Type B pancreatic cell (in vitro differentiated cells): ENCODE data around the gene ACSM3. TPM values are rescaled to one million over a fixed set of nuclear protein-coding genes. Genes with fewer than 3 reads are reported as not detected.

Source experiments
- DNase-seq: peaks from one replicate; pipeline ENCODE4 v3.0.0; 2021; ENCODE audit warnings: mixed read lengths; ENCODE audit not compliant: unreplicated experiment; ENCODE audit errors: extremely low spot score
- H3K27ac Mint-ChIP-seq: 2 replicates; pipeline ENCODE4 v1.8.0; 2021; ENCODE audit warnings: mild to moderate bottlenecking, mixed read lengths
- H3K27me3 Mint-ChIP-seq: 2 replicates; pipeline ENCODE4 v1.8.0; 2021; ENCODE audit warnings: mixed read lengths
- H3K36me3 Mint-ChIP-seq: 2 replicates; pipeline ENCODE4 v1.8.0; 2021; ENCODE audit warnings: mixed read lengths
- H3K4me1 Mint-ChIP-seq: one replicate; pipeline ENCODE4 v1.8.0; 2021; ENCODE audit warnings: mixed read lengths; ENCODE audit not compliant: unreplicated experiment
- H3K4me3 Mint-ChIP-seq: 2 replicates; pipeline ENCODE4 v1.8.0; 2021; ENCODE audit warnings: mild to moderate bottlenecking, mixed read lengths
- H3K9me3 Mint-ChIP-seq: 2 replicates; pipeline ENCODE4 v1.8.0; 2021; ENCODE audit warnings: mixed read lengths
- CTCF ChIP-seq: fragments of 200-600 bp; sonication (generic); conservative IDR thresholded peaks from 2 replicates; pipeline ENCODE4 v1.5.0; 2021; ENCODE audit warnings: antibody characterized with exemption, mild to moderate bottlenecking
- total RNA-seq: library from RNA; stranded (reverse); gene quantifications from 2 replicates; pipeline ENCODE4 v1.2.1, GENCODE V29; 2021; ENCODE audit warnings: low replicate concordance

ACSM3 gene
- total RNA-seq, 1 donor from 2014 or later: 22.6 TPM

- Mint-ChIP-seq H3K9me3 (peaks cover 7% of the 10 kb centered on the region), H3K4me1 (no peaks in the 10 kb centered on the region), H3K36me3 (peaks cover 25% of the 10 kb centered on the region)
Measured at GRCh38 chr16:20833086-20833485, 69.3 kb downstream of the ACSM3 start.

GRCh38 chr16:20838240-20838639 is 74.4 kb downstream of the ACSM3 start:
- no peaks in the 10 kb centered on the region for H3K4me1 Mint-ChIP-seq
- H3K27ac Mint-ChIP-seq: no peak overlapping the region
- H3K9me3 Mint-ChIP-seq: peaks cover 7% of the 10 kb centered on the region
- H3K27me3 Mint-ChIP-seq: no peaks in the 10 kb centered on the region
- H3K4me3 Mint-ChIP-seq: no peak overlapping the region
- DNase-seq: no peak
- no peak for TF ChIP-seq CTCF
- H3K36me3 Mint-ChIP-seq: peaks cover 32% of the 10 kb centered on the region

More at GRCh38 chr16:20833086-20833485, 69.3 kb downstream of the ACSM3 start:
- TF ChIP-seq CTCF: no peak
- H3K27me3 Mint-ChIP-seq: no peaks in the 10 kb centered on the region
- no peak overlapping the region for H3K4me3 Mint-ChIP-seq
- no peak overlapping the region for H3K27ac Mint-ChIP-seq
- no peak for DNase-seq

GRCh38 chr16:20839504-20839903 is 75.7 kb downstream of the ACSM3 start:
- H3K9me3 Mint-ChIP-seq: peaks cover 7% of the 10 kb centered on the region
- no peak for DNase-seq
- H3K27me3 Mint-ChIP-seq: no peaks in the 10 kb centered on the region
- peaks cover 30% of the 10 kb centered on the region for H3K36me3 Mint-ChIP-seq
- no peak overlapping the region for H3K27ac Mint-ChIP-seq
- H3K4me3 Mint-ChIP-seq: no peak overlapping the region
- no peak for TF ChIP-seq CTCF
- no peaks in the 10 kb centered on the region for H3K4me1 Mint-ChIP-seq

GRCh38 chr16:20844054-20844453 is 80.2 kb downstream of the ACSM3 start:
- no peaks in the 10 kb centered on the region for H3K27me3 Mint-ChIP-seq
- H3K27ac Mint-ChIP-seq: no peak overlapping the region
- no peak overlapping the region for H3K4me3 Mint-ChIP-seq
- peaks cover 9% of the 10 kb centered on the region for H3K36me3 Mint-ChIP-seq
- no peaks in the 10 kb centered on the region for H3K4me1 Mint-ChIP-seq
- no peaks in the 10 kb centered on the region for H3K9me3 Mint-ChIP-seq
- DNase-seq: no peak
- no peak for TF ChIP-seq CTCF

GRCh38 chr16:20844588-20844987 is 80.8 kb downstream of the ACSM3 start:
- Mint-ChIP-seq H3K27me3 (no peaks in the 10 kb centered on the region), H3K27ac (no peak overlapping the region), H3K4me1 (no peaks in the 10 kb centered on the region), H3K36me3 (peaks cover 9% of the 10 kb centered on the region), H3K4me3 (no peak overlapping the region), H3K9me3 (no peaks in the 10 kb centered on the region)
- TF ChIP-seq CTCF: no peak
- no peak for DNase-seq

GRCh38 chr16:20846030-20846429 is 82.2 kb downstream of the ACSM3 start:
- peaks cover 8% of the 10 kb centered on the region for H3K36me3 Mint-ChIP-seq
- H3K9me3 Mint-ChIP-seq: no peaks in the 10 kb centered on the region
- no peak for DNase-seq
- TF ChIP-seq CTCF: no peak
- peaks cover 5% of the 10 kb centered on the region for H3K4me1 Mint-ChIP-seq
- no peak overlapping the region for H3K4me3 Mint-ChIP-seq
- H3K27ac Mint-ChIP-seq: no peak overlapping the region
- no peaks in the 10 kb centered on the region for H3K27me3 Mint-ChIP-seq
